Measurements from ENCODE around the gene DEGS1. TPM values are rescaled to one million over a fixed set of nuclear protein-coding genes. Genes with fewer than 3 reads are reported as not detected.

Gene DEGS1
- total RNA-seq, 1 experiment from 2014 or later = 59.8 TPM

- Mint-ChIP-seq H3K27me3 (ENCODE audit: low read depth) (peaks cover 12% of the 10 kb centered on the region), H3K36me3 (ENCODE audit: insufficient read depth in 1 of 3, low read depth in 3 of 3) (peaks cover 28 to 47% (median 36%) of the 10 kb centered on the region in 3 experiments; a peak in 6 of 7 replicates), H3K4me3 (no peak overlapping the region; a peak in 1 of 5 replicates), H3K27ac (no peak overlapping the region), H3K4me1 (peaks cover 14 to 18% of the 10 kb centered on the region in 2 experiments), H3K9me3 (no peaks in the 10 kb centered on the region)
- Histone ChIP-seq H2BK15ac (ENCODE audit: low read depth, low read length) (no peak overlapping the region), H4K91ac (ENCODE audit: insufficient read length, low read depth, low read length) (no peak overlapping the region), H4K8ac (replicated peaks; ENCODE audit: insufficient read length, low read depth, low read length) (no peak overlapping the region), H2AFZ (ENCODE audit: low read length) (no peak overlapping the region), H3K14ac (ENCODE audit: insufficient read depth, low read length) (no peak overlapping the region), H2BK20ac (ENCODE audit: low read depth, low read length, poor library complexity, severe bottlenecking) (no peak overlapping the region), H3K9ac (ENCODE audit: extremely low read depth, insufficient read length, low read length) (no peak overlapping the region), H3T11ph (ENCODE audit: low read length) (no peak overlapping the region), H2AK5ac (ENCODE audit: insufficient read length, low read length) (no peak overlapping the region), H3K27ac (ENCODE audit: insufficient read length, low read depth, low read length) (no peak overlapping the region), H3K23me2 (ENCODE audit: insufficient read length, low read depth, low read length, poor library complexity, severe bottlenecking) (no peaks in the 10 kb centered on the region), H2BK120ac (ENCODE audit: low read depth, low read length, poor library complexity, severe bottlenecking) (no peak overlapping the region), H3K56ac (ENCODE audit: insufficient read length, low read depth, low read length) (no peak overlapping the region), H3K4me2 (ENCODE audit: insufficient read depth, insufficient read length, low read length) (no peak overlapping the region), H2BK5ac (ENCODE audit: insufficient read length, low read length) (no peak overlapping the region), H3K4me1 (ENCODE audit: insufficient read depth, low read length) (peaks cover 5% of the 10 kb centered on the region; the same call in 1 of the 2 replicates), H3K23ac (ENCODE audit: insufficient read length, low read depth, low read length) (no peak overlapping the region), H3K79me2 (ENCODE audit: insufficient read depth, low read length) (no peaks in the 10 kb centered on the region), H2BK12ac (ENCODE audit: insufficient read length, low read depth, low read length) (no peak overlapping the region), H3K9me3 (ENCODE audit: control insufficient read depth, low read depth, low read length) (no peaks in the 10 kb centered on the region), H4K20me1 (ENCODE audit: control insufficient read depth, insufficient read depth, insufficient read length) (no peaks in the 10 kb centered on the region), H3K18ac (ENCODE audit: insufficient read length, low read depth, low read length) (no peak overlapping the region), H3K27me3 (ENCODE audit: insufficient read depth, low read length) (no peaks in the 10 kb centered on the region; the same call in 1 of the 2 replicates), H4K5ac (ENCODE audit: insufficient read length, low read depth, low read length) (no peak overlapping the region), H3K79me1 (ENCODE audit: insufficient read depth, low read depth, low read length, poor library complexity, severe bottlenecking) (no peaks in the 10 kb centered on the region), H3K4ac (ENCODE audit: low read depth, low read length) (no peak overlapping the region)
- TF ChIP-seq, protein P1, sequence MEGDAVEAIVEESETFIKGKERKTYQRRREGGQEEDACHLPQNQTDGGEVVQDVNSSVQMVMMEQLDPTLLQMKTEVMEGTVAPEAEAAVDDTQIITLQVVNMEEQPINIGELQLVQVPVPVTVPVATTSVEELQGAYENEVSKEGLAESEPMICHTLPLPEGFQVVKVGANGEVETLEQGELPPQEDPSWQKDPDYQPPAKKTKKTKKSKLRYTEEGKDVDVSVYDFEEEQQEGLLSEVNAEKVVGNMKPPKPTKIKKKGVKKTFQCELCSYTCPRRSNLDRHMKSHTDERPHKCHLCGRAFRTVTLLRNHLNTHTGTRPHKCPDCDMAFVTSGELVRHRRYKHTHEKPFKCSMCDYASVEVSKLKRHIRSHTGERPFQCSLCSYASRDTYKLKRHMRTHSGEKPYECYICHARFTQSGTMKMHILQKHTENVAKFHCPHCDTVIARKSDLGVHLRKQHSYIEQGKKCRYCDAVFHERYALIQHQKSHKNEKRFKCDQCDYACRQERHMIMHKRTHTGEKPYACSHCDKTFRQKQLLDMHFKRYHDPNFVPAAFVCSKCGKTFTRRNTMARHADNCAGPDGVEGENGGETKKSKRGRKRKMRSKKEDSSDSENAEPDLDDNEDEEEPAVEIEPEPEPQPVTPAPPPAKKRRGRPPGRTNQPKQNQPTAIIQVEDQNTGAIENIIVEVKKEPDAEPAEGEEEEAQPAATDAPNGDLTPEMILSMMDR (conservative IDR thresholded peaks at IDR 0.05) = no peak
- no peak for DNase-seq
- no CpG with 5 or more reads among the region's 6 CpGs for WGBS (ENCODE audit: extremely low coverage, insufficient read length, low lambda C conversion rate)
Observed at GRCh38 chr1:224226849-224227502, 43.9 kb downstream of the DEGS1 start.
